HG03280 (cell line): ENCODE results near the gene AEN.

Experiments used
- ATAC-seq: cut with Tn5 transposase; IDR thresholded peaks from one replicate; pipeline ENCODE4 v1.9.1; 2021; ENCODE audit warnings: mild to moderate bottlenecking, moderate library complexity; ENCODE audit not compliant: unreplicated experiment

AEN gene

GRCh38 chr15:88649753-88650551 is 28.8 kb downstream of the AEN start:
- ATAC-seq = peak; percentile 6

DNA sequence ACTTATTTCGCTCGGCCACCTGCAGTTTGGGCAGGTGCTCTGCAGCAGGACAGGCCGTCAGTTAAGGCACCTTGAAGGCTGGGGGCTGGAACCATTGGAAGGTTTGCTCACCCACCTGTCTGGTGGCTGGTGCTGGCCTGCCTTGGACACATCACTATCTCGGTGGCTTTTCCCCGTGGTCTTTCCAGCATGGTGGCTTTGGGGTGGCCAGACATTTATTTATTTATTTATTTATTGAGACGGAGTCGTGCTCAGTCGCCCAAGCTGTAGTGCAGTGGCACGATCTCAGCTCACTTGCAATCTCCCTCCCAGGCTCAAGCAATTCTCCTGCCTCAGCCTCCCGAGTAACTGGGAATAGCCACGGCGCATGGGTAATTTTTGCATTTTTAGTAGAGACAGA is 29.4 kb downstream of the AEN start:
- ATAC-seq = no peak

DNA sequence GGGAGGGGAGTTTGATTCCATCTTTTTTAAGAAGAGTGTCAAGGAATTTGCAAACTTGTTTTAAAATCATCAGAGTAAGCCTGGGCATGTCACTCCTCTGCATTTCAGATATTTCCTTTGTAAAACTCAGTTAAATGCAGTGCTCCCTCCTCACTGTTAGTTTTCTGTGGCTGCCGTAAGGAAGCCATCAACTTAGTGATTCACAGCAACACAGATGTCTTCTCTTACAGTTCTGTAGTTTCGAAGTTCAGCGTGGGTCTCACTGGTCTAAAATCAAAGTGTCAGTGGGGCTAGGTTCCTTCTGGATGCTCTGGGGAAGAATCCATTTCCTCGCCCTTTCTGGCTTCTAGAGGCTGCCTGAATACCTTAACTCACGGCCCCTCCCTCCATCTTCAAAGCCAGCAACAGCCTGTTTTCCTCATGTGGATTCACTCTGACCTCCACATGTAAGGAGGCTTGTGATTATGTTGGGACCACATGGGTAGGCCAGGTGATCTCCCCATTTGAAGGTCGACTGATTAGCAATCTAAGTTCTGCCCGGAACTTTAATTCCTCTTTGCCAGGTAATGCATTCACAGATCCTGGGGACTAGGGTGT is 30.1 kb downstream of the AEN start:
- no peak for ATAC-seq

DNA sequence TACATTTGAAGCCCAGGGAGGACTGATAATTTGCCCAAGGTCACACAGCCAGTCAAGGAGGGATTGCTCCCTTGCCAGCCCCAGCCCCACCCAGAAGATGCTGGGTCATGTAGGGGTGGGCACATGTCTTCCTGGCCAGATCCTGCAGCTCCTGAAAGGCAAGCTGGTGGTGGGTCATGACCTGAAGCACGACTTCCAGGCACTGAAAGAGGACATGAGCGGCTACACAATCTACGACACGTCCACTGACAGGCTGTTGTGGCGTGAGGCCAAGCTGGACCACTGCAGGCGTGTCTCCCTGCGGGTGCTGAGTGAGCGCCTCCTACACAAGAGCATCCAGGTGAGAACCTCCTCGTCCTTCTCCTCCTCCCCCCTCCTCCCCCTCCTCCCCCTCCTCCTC is 30.8 kb downstream of the AEN start:
- no peak for ATAC-seq

GRCh38 chr15:88652456-88653199 is 31.5 kb downstream of the AEN start:
- no peak for ATAC-seq

DNA sequence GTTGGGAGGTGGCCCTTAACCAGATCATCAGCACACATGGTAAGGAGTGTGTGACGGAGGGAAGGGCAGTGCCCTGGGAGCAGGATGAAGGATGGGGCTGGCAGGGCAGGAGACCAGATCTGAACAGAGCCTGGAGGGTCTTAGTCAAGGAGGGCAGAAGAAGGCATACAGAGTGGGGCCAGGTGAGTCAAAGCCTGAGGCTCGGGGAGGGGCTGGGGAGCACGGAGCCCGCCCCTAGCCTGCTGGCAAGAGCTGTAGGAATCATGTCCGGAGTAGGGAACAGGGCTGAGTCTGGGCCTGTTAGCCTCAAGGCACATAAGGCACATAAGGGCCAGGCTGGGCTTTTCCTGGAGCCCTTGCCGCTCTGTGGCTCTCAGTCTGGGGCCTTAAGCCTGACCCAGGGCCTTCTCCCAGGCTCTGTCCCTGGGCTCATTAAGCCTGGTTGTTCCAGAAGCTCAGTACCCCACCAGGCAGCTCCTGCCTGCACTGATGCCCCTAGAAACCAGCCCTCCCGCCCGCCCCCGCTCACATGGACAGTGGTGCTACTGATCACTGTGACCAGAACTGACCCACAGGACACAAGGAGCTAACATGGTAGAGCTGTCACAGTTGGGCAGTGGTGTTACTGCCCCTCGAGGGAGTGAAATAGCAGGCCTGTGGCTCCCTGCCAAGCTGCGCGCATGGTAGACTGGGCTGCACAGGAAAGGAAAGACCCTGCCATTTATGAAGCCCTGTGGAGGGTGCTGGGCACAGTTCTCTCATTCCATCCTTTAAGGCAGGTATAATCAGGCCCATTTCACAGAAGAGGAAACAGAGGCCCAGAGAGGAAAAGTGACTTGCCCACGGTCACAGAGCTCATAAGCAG is 32.3 kb downstream of the AEN start:
- ATAC-seq = no peak

- ATAC-seq = no peak
Observed at GRCh38 chr15:88654430-88655102, 33.4 kb downstream of the AEN start.

- ATAC-seq = no peak
Observed at GRCh38 chr15:88655103-88655553, 34.0 kb downstream of the AEN start.

DNA sequence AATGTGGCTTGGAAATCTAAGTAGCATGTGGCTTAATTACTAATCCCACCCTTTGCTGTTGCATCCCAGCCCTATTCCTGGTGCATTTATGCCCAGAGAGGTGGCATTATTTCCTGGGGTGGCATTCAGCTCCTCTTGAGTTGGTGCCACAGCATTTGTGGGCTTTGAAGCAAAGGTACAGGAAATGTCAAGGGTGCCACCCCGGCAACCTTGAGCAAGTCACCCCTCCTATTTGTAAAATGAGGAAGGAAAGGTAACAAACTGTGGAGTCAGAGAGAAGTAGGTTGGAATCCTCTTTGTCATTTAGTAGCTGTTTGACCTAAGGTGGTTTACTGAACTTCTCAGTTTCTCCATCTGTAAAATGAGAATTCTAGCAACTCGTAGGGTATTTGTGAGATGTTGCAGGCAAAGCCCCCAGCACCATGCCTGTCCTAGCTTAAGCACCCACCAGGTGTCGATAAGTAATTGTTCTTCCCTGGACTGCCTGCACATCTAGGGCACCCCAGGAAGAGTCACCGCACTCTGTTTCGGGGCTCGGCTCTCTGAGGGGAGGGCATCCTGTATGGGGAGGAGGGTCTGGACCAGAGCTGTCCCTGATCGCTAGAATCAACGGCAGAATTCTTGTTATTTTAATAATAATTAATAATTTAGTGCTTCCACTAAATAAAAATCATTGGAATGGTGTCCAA is 34.8 kb downstream of the AEN start:
- no peak for ATAC-seq

DNA sequence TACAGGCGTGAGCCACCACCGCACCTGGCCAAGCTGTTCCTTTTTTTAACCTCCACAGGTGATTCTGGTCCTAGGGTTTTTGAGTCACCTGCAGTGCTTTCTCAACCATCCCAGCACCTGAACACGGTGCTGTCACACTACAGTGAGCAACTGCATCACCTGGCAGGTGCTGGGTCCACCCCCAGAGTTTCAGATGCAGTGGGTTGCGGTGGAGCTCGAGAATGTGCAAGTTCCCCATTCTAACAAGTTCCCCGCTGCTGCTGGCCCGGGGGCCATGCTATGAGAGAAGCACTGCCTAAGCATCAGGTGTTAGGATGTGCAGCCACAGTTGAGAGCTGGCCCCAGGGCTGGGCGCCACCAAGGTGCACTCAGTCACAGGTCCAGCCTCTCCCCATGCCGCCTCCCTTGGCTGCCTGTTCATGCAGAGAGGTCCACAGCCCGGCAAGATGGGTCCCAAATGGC is 35.7 kb downstream of the AEN start:
- peak; percentile 93 for ATAC-seq

DNA sequence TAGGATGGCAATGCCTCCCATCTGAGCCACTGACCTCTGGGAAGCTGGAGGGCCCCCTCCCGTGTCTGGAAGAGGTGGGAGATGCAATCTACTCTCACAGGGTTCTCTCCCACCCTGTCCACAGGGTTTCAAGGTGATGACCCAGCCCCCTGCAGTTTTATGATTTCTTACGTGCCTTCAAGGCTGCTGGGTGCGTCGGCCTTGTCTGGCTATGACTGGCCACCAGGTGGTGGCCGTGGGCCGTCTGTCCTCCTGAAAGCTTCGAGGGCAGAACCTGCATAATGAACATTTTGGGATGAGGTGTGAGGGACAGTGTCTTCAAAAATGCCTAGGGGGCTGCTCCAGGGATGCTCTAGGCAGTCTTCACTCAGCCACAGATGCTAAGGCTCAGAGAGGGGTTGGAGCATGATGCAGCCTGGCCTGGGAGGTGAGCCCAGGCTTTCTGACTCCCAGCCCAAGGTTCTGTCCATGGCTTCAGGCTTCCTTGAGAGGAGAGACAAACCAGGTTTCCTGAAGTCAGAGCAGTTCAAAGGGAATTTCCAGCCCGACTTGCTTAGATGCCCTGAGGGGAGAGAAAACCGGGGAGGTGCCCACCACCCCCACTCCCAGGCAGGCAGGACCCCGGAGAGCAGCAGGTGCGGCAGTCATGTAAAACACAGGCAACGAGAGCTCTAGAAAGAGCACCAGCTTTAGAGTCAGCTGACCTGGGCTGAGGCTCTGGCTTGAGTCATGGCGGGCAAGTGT is 36.4 kb downstream of the AEN start:
- ATAC-seq = no peak

DNA sequence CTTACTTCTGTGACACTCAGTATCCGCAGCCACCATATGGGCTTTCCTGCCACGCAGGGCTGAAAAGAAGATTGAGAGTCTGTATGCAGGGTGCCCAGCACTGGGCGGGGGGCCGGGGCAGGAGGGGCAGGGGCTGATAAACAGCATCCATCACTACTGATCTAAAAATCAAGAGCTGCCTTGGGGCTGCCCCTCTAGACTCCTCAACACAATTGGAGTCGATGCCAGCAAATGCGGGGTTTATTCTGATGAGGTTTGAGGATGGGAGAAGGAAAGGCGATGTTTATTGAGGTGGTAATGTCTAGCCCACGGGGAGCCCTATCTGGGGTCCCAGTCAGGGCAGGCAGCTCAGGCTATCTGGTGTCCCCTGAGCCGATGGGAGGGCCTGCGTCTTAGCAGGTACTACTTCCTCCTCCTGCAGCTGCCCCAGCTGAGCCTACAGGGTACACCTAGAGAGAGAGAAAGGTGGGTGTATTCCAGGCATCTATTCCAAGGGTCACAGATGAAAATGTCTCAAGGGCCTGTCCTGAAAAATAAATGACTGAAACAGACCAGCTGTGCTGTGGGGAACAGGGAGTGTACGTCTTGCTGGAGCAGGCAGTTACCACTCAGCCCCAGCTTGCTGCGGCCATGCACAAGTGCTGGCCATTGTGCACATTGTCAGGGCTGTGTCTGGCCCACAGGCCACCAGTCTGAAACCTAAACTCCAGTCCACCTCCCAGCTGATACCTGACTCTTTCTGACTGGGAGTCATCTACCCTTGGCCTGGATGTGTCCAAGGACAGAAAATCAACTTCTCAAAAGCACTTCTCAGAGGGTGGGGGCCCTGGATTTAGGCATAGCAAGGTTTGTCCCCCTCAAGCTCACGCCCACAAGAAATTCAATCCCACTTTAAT is 37.2 kb downstream of the AEN start:
- no peak for ATAC-seq

GRCh38 chr15:88658972-88659931 is 38.1 kb downstream of the AEN start:
- ATAC-seq = no peak

GRCh38 chr15:88661041-88661700 is 40.0 kb downstream of the AEN start:
- no peak for ATAC-seq

DNA sequence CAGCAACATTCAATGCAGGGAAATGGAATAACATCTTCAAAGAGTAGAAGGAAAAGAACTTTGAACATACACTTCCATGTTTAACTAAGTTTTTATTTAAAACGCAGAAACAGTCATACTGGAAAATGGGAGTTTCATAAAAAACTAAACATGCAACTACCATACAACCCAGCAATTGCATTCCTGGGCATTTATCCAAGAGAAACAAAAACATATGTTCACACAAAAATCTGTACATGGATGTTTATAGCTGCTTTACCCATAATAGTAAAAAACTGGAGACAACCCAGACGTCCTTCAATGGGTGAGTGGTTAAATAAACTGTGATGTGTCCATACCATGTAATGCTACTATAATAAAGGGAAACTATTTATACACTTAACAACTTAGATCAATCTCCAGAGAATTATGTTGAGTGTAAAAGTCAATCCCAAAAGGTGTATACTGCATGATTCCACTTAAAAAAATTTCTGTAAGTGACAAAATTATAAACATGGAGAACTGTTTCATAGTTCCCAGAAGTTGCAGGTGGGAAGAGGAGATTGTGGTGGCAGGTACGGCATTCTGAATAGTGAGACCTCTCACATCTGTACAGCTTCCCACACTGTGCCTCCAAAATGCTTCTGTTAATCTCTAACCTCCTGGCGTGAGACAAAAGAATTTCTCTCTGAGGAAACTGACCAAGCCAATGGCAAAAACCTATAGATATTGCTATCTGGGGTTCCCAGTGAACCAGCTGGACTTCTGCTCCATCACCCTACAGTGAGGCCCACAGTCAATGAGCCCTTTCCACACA is 40.8 kb downstream of the AEN start:
- no peak for ATAC-seq
